RWPE2 (cell line): ENCODE measurements around the gene SYNE3.

Experiments used
- ATAC-seq: fragments of 200-7000 bp; cut with Tn5 transposase; 3 replicates; pipeline ENCODE4 v1.9.1; 2021; ENCODE audit warnings: low read depth
- DNase-seq: peaks from one replicate; pipeline ENCODE4 v3.0.0-alpha.2; 2020; ENCODE audit warnings: low spot score
- H3K27ac ChIP-seq: fragments of 450-650 bp; 2 replicates; pipeline ENCODE4 v1.5.1; 2017; ENCODE audit warnings: mild to moderate bottlenecking; ENCODE audit not compliant: poor library complexity, severe bottlenecking
- H3K27me3 ChIP-seq: fragments of 250-450 bp; sonication (Bioruptor Pico); 2 replicates; pipeline ENCODE4 v1.5.1; 2021; ENCODE audit warnings: mild to moderate bottlenecking, moderate library complexity; ENCODE audit not compliant: insufficient read depth, poor library complexity, severe bottlenecking
- H3K36me3 ChIP-seq: fragments of 250-450 bp; sonication (Bioruptor Pico); 2 replicates; pipeline ENCODE4 v1.5.1; 2020; ENCODE audit warnings: low read depth, mild to moderate bottlenecking, moderate library complexity
- H3K4me1 ChIP-seq: fragments of 250-450 bp; sonication (Bioruptor Pico); 2 replicates; pipeline ENCODE4 v1.5.1; 2021; ENCODE audit warnings: mild to moderate bottlenecking, moderate library complexity; ENCODE audit not compliant: insufficient read depth, poor library complexity, severe bottlenecking
- H3K4me3 ChIP-seq: fragments of 250-450 bp; sonication (Bioruptor Pico); 2 replicates; pipeline ENCODE4 v1.5.1; 2021; ENCODE audit warnings: mild to moderate bottlenecking, moderate library complexity; ENCODE audit not compliant: severe bottlenecking
- H3K9me3 ChIP-seq: fragments of 250-450 bp; sonication (Bioruptor Pico); 2 replicates; pipeline ENCODE4 v1.5.1; 2021; ENCODE audit warnings: mild to moderate bottlenecking, moderate library complexity; ENCODE audit not compliant: severe bottlenecking
- CTCF ChIP-seq: fragments of 450-650 bp; IDR thresholded peaks from one replicate; pipeline ENCODE4 v1.5.1; 2017; ENCODE audit warnings: mild to moderate bottlenecking, moderate library complexity; ENCODE audit not compliant: poor library complexity, severe bottlenecking

Gene SYNE3

DNA sequence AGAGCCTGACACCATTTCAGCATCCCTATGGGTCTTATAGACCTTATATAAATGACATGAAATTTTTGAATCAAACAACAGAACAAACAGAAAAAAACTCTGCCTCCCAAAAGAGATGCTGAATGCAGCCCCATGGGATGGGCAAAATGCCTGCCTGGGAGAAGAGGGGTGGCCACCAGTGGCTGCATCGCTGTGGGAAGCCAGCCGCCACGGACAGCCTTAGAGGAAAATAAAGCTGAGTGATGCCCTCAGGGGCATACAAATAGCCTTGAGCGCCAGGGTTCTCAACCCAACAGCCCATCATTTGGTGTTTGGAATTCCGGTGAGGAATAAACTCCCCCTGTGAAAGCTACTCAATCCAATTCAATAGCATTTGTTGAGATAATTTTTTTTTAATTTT, 22.9 kb downstream of the SYNE3 start:
- Histone ChIP-seq H3K27ac (no peak overlapping the region), H3K4me1 (peaks cover 14% of the 10 kb centered on the region), H3K27me3 (no peaks in the 10 kb centered on the region), H3K9me3 (no peaks in the 10 kb centered on the region), H3K36me3 (no peaks in the 10 kb centered on the region), H3K4me3 (no peak overlapping the region)
- ATAC-seq (no peak), DNase-seq (no peak)
- TF ChIP-seq CTCF = no peak

- Histone ChIP-seq H3K27me3 (no peaks in the 10 kb centered on the region), H3K4me1 (peaks cover 14% of the 10 kb centered on the region), H3K36me3 (no peaks in the 10 kb centered on the region), H3K4me3 (no peak overlapping the region), H3K27ac (no peak overlapping the region), H3K9me3 (no peaks in the 10 kb centered on the region)
- TF ChIP-seq CTCF = no peak
- DNase-seq (no peak), ATAC-seq (no peak)
Observed at GRCh38 chr14:95491936-95492608, 24.4 kb downstream of the SYNE3 start.

- H3K4me3 ChIP-seq = no peak overlapping the region
- ATAC-seq = peak; percentile 43; the same call in 2 of the 3 replicates
- no peak for TF ChIP-seq CTCF
- no peak for DNase-seq
- no peaks in the 10 kb centered on the region for H3K27me3 ChIP-seq
- no peaks in the 10 kb centered on the region for H3K36me3 ChIP-seq
- H3K9me3 ChIP-seq = no peaks in the 10 kb centered on the region
- H3K4me1 ChIP-seq = peaks cover 13% of the 10 kb centered on the region
- H3K27ac ChIP-seq = no peak overlapping the region
Observed at GRCh38 chr14:95490727-95491451, 25.6 kb downstream of the SYNE3 start.

- H3K27me3 ChIP-seq = no peaks in the 10 kb centered on the region
- no peak for ATAC-seq
- H3K4me3 ChIP-seq = no peak overlapping the region
- DNase-seq = no peak
- H3K36me3 ChIP-seq = no peaks in the 10 kb centered on the region
- no peak overlapping the region for H3K27ac ChIP-seq
- TF ChIP-seq CTCF = no peak
- H3K4me1 ChIP-seq = peaks cover 8% of the 10 kb centered on the region
- H3K9me3 ChIP-seq = no peaks in the 10 kb centered on the region
Observed at GRCh38 chr14:95490138-95490509, 26.3 kb downstream of the SYNE3 start.
